Fibroblast of pulmonary artery (primary cell): Measurements from ENCODE around the gene RABL6.
"Not testable (repeated sequence)": the region's sequence is repeated elsewhere in the genome, so short reads cannot be mapped to it uniquely, and the experiment has no call there.

Experiments used
- DNase-seq: peaks from one replicate; pipeline ENCODE4 v3.0.0-alpha.2; 2010; ENCODE audit warnings: low read depth
- H3K4me3 ChIP-seq: replicated peaks from 2 replicates; pipeline ENCODE4 v1.5.1; 2011; ENCODE audit warnings: low read depth, mild to moderate bottlenecking, control low read depth, low read length, moderate library complexity
- TF ChIP-seq, protein P1 (sequence below): IDR thresholded peaks from 2 replicates; pipeline ENCODE4 v1.5.1; 2011; ENCODE audit warnings: mild to moderate bottlenecking, control low read depth, low read length, inconsistent platforms; ENCODE audit errors: missing control alignments

Gene RABL6

DNA sequence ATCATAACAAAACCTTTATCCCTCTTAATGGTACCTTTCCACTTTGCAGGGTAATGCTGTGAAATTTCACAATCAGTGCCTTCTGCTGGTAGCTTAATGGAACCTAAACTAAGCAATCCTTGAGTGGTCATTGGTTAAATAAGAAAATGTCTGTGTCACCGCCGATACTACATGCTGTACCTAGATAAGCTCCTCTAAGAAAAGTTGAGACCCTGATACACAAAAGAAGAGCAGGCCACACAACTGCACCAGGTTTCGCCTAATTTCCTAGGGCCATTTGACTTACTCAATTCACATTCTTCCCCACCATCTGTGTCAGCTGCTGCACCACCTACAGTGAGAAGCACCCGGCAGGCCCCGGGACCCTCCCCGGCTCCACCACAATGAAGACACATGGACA lies 67.4 kb downstream of the RABL6 start:
- TF ChIP-seq, protein P1, sequence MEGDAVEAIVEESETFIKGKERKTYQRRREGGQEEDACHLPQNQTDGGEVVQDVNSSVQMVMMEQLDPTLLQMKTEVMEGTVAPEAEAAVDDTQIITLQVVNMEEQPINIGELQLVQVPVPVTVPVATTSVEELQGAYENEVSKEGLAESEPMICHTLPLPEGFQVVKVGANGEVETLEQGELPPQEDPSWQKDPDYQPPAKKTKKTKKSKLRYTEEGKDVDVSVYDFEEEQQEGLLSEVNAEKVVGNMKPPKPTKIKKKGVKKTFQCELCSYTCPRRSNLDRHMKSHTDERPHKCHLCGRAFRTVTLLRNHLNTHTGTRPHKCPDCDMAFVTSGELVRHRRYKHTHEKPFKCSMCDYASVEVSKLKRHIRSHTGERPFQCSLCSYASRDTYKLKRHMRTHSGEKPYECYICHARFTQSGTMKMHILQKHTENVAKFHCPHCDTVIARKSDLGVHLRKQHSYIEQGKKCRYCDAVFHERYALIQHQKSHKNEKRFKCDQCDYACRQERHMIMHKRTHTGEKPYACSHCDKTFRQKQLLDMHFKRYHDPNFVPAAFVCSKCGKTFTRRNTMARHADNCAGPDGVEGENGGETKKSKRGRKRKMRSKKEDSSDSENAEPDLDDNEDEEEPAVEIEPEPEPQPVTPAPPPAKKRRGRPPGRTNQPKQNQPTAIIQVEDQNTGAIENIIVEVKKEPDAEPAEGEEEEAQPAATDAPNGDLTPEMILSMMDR = no peak
- H3K4me3 ChIP-seq = no peak overlapping the region
- DNase-seq = no peak

DNA sequence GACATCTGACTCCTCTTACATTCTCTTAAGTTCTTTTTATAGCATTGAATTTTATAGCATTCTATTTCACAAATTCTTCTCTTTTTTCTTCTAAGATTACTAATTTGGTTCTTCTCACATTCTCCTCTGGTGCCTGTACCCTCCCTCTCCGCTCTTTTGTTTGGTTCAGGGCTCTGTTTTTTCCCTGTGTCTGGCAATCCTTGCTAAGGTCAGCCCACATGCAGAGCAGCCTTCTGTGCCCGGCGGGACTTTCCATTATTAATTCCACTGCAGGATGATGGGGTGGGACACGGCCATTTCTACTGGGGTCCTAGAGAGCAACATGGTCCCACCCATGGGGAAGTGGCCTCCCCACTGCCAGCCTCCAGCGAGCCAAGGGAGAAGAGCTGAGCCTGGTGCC lies 68.7 kb downstream of the RABL6 start:
- no peak overlapping the region for H3K4me3 ChIP-seq
- TF ChIP-seq, protein P1 = no peak
- DNase-seq = no peak

DNA sequence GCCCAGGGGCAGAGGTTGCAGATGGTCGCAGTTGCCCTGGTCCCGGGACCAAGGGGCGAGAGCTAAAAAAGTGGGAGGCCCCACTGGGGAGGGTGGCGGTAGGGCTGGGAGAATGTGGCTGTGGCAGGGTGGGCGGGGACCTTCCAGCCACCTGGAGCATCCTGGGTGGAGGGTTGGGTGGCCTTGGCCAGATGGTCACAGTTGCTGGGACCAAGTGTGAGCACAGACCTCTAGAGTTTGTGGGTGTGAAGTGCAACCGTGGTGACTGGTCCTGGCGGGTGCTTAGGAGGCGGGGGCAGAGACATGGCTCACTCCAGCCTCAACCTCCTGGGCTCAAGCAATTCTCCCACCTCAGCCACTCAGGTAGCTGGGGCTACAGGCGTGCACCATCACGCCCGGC lies 72.9 kb downstream of the RABL6 start:
- TF ChIP-seq, protein P1 = no peak
- DNase-seq = no peak
- H3K4me3 ChIP-seq = no peak overlapping the region

DNA sequence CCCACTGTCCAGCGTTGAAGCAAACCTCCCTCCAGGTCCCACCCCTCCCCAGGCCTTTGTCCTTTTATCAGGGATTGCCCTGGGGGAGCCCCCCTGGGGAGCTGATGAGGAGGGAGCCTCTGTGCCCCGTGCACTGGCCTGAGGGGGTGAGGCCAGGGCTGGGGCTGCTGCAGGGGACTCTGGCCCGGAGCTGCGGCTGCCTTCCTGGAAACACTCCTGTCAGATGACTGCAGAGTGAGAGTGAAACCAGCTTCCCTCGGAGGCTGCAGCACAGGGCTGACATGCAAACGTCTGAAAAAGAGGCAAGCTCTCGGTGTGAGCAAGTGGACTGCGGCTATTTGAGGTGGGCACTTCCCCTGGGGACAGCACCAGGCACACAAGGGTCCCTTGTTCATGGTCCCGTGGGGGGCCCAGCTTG lies 74.0 kb downstream of the RABL6 start:
- TF ChIP-seq, protein P1 = no peak
- no peak overlapping the region for H3K4me3 ChIP-seq
- peak; percentile 44 for DNase-seq

DNA sequence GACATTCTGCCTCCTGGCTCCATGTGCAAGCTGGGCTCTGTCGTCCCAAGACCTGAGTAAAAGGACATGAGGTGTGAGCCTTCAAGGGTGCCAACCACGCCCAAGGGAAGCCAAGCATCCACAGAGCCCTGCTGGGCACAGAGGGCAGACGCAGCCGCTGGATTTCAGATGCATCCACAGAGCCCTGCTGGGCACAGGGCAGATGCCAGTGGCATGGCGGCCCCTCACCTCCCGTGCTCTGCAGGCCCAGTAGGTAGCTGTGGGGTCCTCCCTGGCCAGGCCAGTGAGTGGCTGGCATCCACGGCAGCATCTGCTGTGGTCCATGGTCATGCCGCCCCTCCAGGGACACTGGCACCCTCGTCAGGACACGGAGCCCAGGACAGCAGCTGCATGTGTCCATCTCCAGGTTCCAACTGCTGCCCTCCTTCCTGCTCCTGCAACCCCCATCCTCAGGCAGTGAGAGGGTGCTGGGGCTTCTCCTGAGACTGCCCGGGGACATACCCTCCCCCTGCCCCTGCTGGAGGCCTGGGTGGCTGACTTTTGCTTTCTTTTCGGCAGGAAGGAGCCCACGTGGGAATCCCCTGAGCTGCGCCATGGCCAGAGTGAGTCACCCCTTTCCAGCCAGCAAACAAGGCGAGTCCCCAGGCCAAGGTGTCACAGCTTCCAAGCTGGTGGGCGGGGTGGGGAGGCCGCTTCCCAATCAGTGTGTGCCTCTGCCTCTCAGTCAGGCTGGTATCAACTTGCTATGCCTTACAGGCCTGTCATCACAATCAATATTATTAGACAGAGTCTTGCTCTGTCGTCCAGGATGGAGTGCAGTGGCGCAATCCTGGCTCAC lies 74.6 kb downstream of the RABL6 start:
- peak; percentile 73 for DNase-seq
- TF ChIP-seq, protein P1 = no peak
- H3K4me3 ChIP-seq = no peak overlapping the region

DNA sequence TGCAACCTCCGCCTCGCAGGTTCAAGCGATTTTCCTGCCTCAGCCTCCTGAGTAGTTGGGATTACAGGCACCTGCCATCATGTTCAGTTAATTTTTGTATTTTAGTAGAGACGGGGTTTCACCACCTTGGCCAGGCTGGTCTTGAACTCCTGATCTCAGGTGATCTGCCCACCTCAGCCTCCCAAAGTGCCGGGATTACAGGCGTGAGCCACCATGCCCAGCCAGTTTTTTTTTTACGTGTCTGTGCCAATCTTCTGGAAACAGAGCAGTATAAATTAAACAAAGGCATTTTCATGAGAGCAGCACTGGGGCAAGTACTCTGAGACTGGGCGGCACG lies 75.2 kb downstream of the RABL6 start:
- DNase-seq = not testable (repeated sequence)

DNA sequence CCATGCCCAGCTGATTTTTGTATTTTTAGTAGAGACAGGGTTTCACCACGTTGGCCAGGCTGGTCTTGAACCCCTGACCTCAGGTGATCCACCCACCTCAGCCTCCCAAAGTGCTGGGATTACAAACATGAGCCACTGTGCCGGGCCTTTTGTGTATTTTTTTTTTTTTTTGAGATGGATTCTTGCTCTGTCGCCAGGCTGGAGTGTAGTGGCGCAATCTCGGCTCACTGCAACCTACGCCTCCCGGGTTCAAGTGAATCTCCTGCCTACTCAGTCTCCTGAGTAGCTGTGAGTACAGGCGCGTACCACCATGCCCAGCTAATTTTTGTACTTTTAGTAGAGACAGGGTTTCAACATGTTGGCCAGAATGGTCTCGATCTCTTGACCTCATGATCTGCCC lies 75.9 kb downstream of the RABL6 start:
- DNase-seq, H3K4me3 ChIP-seq: not testable (repeated sequence)

More for the DNA sequence above, 75.2 kb downstream of the RABL6 start:
- H3K4me3 ChIP-seq = not testable (repeated sequence)

DNA sequence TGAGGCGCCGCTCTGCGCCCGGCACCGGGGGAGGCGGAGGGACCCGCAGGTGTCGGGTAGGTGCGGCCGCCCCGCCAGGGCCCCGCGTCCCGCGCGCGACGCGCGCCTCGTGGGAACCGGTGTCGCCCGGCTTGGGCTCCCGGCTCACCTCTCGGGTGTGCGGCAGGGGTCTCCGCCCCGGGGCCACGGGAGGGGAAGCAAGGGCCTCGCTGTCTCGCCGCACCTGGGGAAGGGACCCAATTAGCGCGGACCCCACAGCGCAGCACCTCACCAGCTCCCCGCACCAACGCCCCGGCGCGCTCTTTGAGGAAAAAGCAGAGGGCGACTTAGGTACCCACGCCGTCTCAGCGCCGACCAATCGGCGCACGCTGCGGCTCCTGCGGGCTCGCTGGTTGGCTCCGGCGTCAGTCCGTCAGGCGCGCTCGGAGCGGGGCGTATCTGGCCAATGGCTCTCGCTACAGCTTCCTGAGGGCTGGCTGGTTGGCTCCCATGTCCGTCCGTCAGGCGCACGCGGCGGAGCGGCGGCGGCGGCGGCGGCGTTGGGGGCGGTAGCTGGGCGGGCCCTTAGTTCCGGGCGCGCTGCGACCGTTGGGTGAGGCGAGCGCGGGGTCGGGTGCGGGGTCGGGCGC lies 78.3 kb downstream of the RABL6 start, which contains the start of gene TRAF2:
Gene TRAF2, plus strand, starts transcription at position 567 of the 629 bp plus-strand sequence. CDS start 12,225 bp downstream, outside the sequence.
- TF ChIP-seq, protein P1 = no peak
- peak within 1 kb of the TSS; percentile 71 for H3K4me3 ChIP-seq
- peak; percentile 99 for DNase-seq
